SJSA1 (cell line): ENCODE data around the gene FOXP4. TPM values are rescaled to one million over a fixed set of nuclear protein-coding genes. Genes with fewer than 3 reads are reported as not detected.

Experiments
- DNase-seq, 2 experiments: peaks; one replicate each; pipeline ENCODE4 v3.0.0-alpha.2; 2015 to 2020; ENCODE audit warnings: low spot score in 2 of 2, low read depth in 1 of 2
- H3K27ac ChIP-seq: fragments of 250-450 bp; sonication (Bioruptor Pico); 2 replicates; pipeline ENCODE4 v1.5.1; 2020; ENCODE audit warnings: mild to moderate bottlenecking, moderate library complexity
- H3K27me3 ChIP-seq: fragments of 250-450 bp; sonication (Bioruptor Pico); replicated peaks from 2 replicates; pipeline ENCODE4 v1.5.1; 2020; ENCODE audit warnings: mild to moderate bottlenecking, moderate library complexity
- H3K36me3 ChIP-seq: fragments of 250-450 bp; sonication (Bioruptor Pico); 2 replicates; pipeline ENCODE4 v1.5.1; 2020; ENCODE audit warnings: mild to moderate bottlenecking
- H3K4me1 ChIP-seq: fragments of 250-450 bp; sonication (Bioruptor Pico); replicated peaks from 2 replicates; pipeline ENCODE4 v1.6.1; 2021; ENCODE audit warnings: mild to moderate bottlenecking
- H3K4me3 ChIP-seq: fragments of 250-450 bp; sonication (Bioruptor Pico); 2 replicates; pipeline ENCODE4 v1.5.1; 2020; ENCODE audit warnings: mild to moderate bottlenecking
- H3K9me3 ChIP-seq: fragments of 250-450 bp; sonication (Bioruptor Pico); replicated peaks from 2 replicates; pipeline ENCODE4 v1.5.1; 2020; ENCODE audit warnings: mild to moderate bottlenecking
- total RNA-seq: library from RNA; depleted of rRNA; stranded (reverse); fragments of >200 nt; shearing (Covaris generic); gene quantifications from 2 replicates; pipeline ENCODE4 v1.2.3, GENCODE V29; 2014

The FOXP4 gene
- total RNA-seq, 1 experiment from 2014 or later: 5.1 TPM

- no peak for DNase-seq
- H3K27me3 ChIP-seq: no peaks in the 10 kb centered on the region
- H3K4me3 ChIP-seq: no peak overlapping the region
- H3K9me3 ChIP-seq: no peaks in the 10 kb centered on the region
- H3K27ac ChIP-seq: no peak overlapping the region
- no peaks in the 10 kb centered on the region for H3K4me1 ChIP-seq
- peaks cover 20% of the 10 kb centered on the region for H3K36me3 ChIP-seq
Observed at GRCh38 chr6:41559655-41560427, 13.7 kb downstream of the FOXP4 start.

GRCh38 chr6:41560431-41561192, 14.4 kb downstream of the FOXP4 start:
- Histone ChIP-seq H3K27ac (no peak overlapping the region), H3K36me3 (peaks cover 19% of the 10 kb centered on the region), H3K4me3 (no peak overlapping the region), H3K4me1 (no peaks in the 10 kb centered on the region), H3K9me3 (no peaks in the 10 kb centered on the region), H3K27me3 (no peaks in the 10 kb centered on the region)
- no peak for DNase-seq

- H3K36me3 ChIP-seq: peaks cover 26% of the 10 kb centered on the region
- H3K27me3 ChIP-seq: no peaks in the 10 kb centered on the region
- H3K4me3 ChIP-seq: no peak overlapping the region
- no peak overlapping the region for H3K27ac ChIP-seq
- no peaks in the 10 kb centered on the region for H3K9me3 ChIP-seq
- no peak for DNase-seq
- H3K4me1 ChIP-seq: no peaks in the 10 kb centered on the region
Observed at GRCh38 chr6:41561416-41561815, 15.2 kb downstream of the FOXP4 start.

GRCh38 chr6:41561931-41562911, 16.0 kb downstream of the FOXP4 start:
- Histone ChIP-seq H3K9me3 (no peaks in the 10 kb centered on the region), H3K4me3 (no peak overlapping the region), H3K27ac (no peak overlapping the region), H3K4me1 (no peaks in the 10 kb centered on the region), H3K27me3 (no peaks in the 10 kb centered on the region), H3K36me3 (peaks cover 34% of the 10 kb centered on the region)
- DNase-seq: no peak

- Histone ChIP-seq H3K36me3 (peaks cover 37% of the 10 kb centered on the region), H3K9me3 (no peaks in the 10 kb centered on the region), H3K4me1 (no peaks in the 10 kb centered on the region), H3K27ac (no peak overlapping the region), H3K4me3 (no peak overlapping the region), H3K27me3 (no peaks in the 10 kb centered on the region)
- DNase-seq: no peak
Observed at GRCh38 chr6:41563060-41563776, 17.0 kb downstream of the FOXP4 start.

GRCh38 chr6:41564448-41565142, 18.4 kb downstream of the FOXP4 start:
- Histone ChIP-seq H3K36me3 (peaks cover 41% of the 10 kb centered on the region), H3K27me3 (no peaks in the 10 kb centered on the region), H3K4me3 (no peak overlapping the region), H3K27ac (no peak overlapping the region), H3K9me3 (no peaks in the 10 kb centered on the region), H3K4me1 (no peaks in the 10 kb centered on the region)
- DNase-seq: no peak

GRCh38 chr6:41565701-41566100, 19.5 kb downstream of the FOXP4 start:
- Histone ChIP-seq H3K9me3 (no peaks in the 10 kb centered on the region), H3K4me1 (no peaks in the 10 kb centered on the region), H3K27ac (no peak overlapping the region), H3K27me3 (no peaks in the 10 kb centered on the region), H3K4me3 (no peak overlapping the region), H3K36me3 (peaks cover 51% of the 10 kb centered on the region)
- no peak for DNase-seq

GRCh38 chr6:41566961-41567360, 20.8 kb downstream of the FOXP4 start:
- H3K4me1 ChIP-seq: peaks cover 6% of the 10 kb centered on the region; the same call in 1 of the 2 replicates
- no peak for DNase-seq
- H3K27ac ChIP-seq: no peak overlapping the region
- H3K4me3 ChIP-seq: no peak overlapping the region
- peaks cover 64% of the 10 kb centered on the region for H3K36me3 ChIP-seq
- H3K27me3 ChIP-seq: no peaks in the 10 kb centered on the region
- H3K9me3 ChIP-seq: no peaks in the 10 kb centered on the region

GRCh38 chr6:41567684-41568083, 21.5 kb downstream of the FOXP4 start:
- Histone ChIP-seq H3K4me3 (no peak overlapping the region), H3K9me3 (no peaks in the 10 kb centered on the region), H3K36me3 (peaks cover 69% of the 10 kb centered on the region), H3K27me3 (no peaks in the 10 kb centered on the region), H3K4me1 (peaks cover 13% of the 10 kb centered on the region; the same call in 1 of the 2 replicates), H3K27ac (no peak overlapping the region)
- no peak for DNase-seq

- Histone ChIP-seq H3K9me3 (no peaks in the 10 kb centered on the region), H3K27ac (no peak overlapping the region), H3K4me3 (no peak overlapping the region), H3K4me1 (peaks cover 13% of the 10 kb centered on the region; the same call in 1 of the 2 replicates), H3K36me3 (peaks cover 74% of the 10 kb centered on the region), H3K27me3 (no peaks in the 10 kb centered on the region)
- DNase-seq: no peak
Observed at GRCh38 chr6:41568202-41568584, 22.0 kb downstream of the FOXP4 start.

- Histone ChIP-seq H3K27me3 (no peaks in the 10 kb centered on the region), H3K4me3 (no peak overlapping the region), H3K27ac (no peak overlapping the region), H3K36me3 (peaks cover 80% of the 10 kb centered on the region), H3K4me1 (peaks cover 13% of the 10 kb centered on the region; the same call in 1 of the 2 replicates), H3K9me3 (no peaks in the 10 kb centered on the region)
- DNase-seq: no peak
Observed at GRCh38 chr6:41568585-41569384, 22.6 kb downstream of the FOXP4 start.

- no peak overlapping the region for H3K27ac ChIP-seq
Observed at GRCh38 chr6:41570259-41570615, 24.1 kb downstream of the FOXP4 start.

More at GRCh38 chr6:41570259-41570615, 24.1 kb downstream of the FOXP4 start:
- peaks cover 89% of the 10 kb centered on the region for H3K36me3 ChIP-seq
- H3K4me1 ChIP-seq: peaks cover 13% of the 10 kb centered on the region; the same call in 1 of the 2 replicates
- H3K4me3 ChIP-seq: no peak overlapping the region
- no peak for DNase-seq
- H3K9me3 ChIP-seq: no peaks in the 10 kb centered on the region
- H3K27me3 ChIP-seq: no peaks in the 10 kb centered on the region
